HFFc6 (cell line): Measurements from ENCODE around the gene IQCC. TPM values are rescaled to one million over a fixed set of nuclear protein-coding genes. Genes with fewer than 3 reads are reported as not detected.

Experiments used
- DNase-seq: peaks from one replicate; pipeline ENCODE4 v3.0.0-alpha.2; 2018
- H3K27ac Mint-ChIP-seq: 2 replicates; pipeline ENCODE4 v1.8.0; 2020; ENCODE audit warnings: mild to moderate bottlenecking, mixed read lengths
- H3K27me3 Mint-ChIP-seq: 2 replicates; pipeline ENCODE4 v1.8.0; 2021; ENCODE audit warnings: mild to moderate bottlenecking, moderate library complexity, mixed read lengths; ENCODE audit not compliant: insufficient read depth
- H3K36me3 Mint-ChIP-seq: 2 replicates; pipeline ENCODE4 v1.8.0; 2021; ENCODE audit warnings: low read depth, mixed read lengths
- H3K4me1 Mint-ChIP-seq: 2 replicates; pipeline ENCODE4 v1.8.0; 2020; ENCODE audit warnings: low read depth, mixed read lengths
- H3K4me3 Mint-ChIP-seq: 2 replicates; pipeline ENCODE4 v1.8.0; 2020; ENCODE audit warnings: mild to moderate bottlenecking, moderate library complexity, mixed read lengths
- H3K9me3 Mint-ChIP-seq: 2 replicates; pipeline ENCODE4 v1.8.0; 2020; ENCODE audit warnings: mild to moderate bottlenecking, mixed read lengths
- CTCF ChIP-seq: fragments of 200-600 bp; sonication (generic); IDR thresholded peaks from 2 replicates; pipeline ENCODE4 v1.5.0; 2021; ENCODE audit warnings: antibody characterized with exemption, mild to moderate bottlenecking
- total RNA-seq, 6 experiments: library from RNA; stranded (reverse); fragmentation: NEBNext Ultra II Directional; extraction: Animal tissue kit (Norgen Biotek cat#: 25700); gene quantifications; 2 replicates in 1 of 6; 3 replicates in 5 of 6; pipeline ENCODE4 v1.2.3, GENCODE V29; 2021

The IQCC gene
- total RNA-seq, 6 experiments from 2014 or later, result 0.81 to 2.4 (median 2.2) TPM

- DNase-seq, result no peak
Observed at GRCh38 chr1:32199717-32200072, 5.8 kb upstream of the IQCC start.

GRCh38 chr1:32200226-32201010, 5.1 kb upstream of the IQCC start, which contains the start of gene CCDC28B:
Gene CCDC28B (plus strand): TSS chr1:32200595. CDS start chr1:32201936, 1,341 bp downstream.
- no peaks in the 10 kb centered on the region for H3K9me3 Mint-ChIP-seq
- no peak for TF ChIP-seq CTCF
- H3K4me3 Mint-ChIP-seq, result peak within 1 kb of the TSS; percentile 91
- H3K4me1 Mint-ChIP-seq, result peaks cover 72% of the 10 kb centered on the region
- H3K27ac Mint-ChIP-seq, result peak within 1 kb of the TSS; percentile 91
- DNase-seq, result peak; percentile 74
- peaks cover 16% of the 10 kb centered on the region for H3K36me3 Mint-ChIP-seq
- H3K27me3 Mint-ChIP-seq, result peaks cover 9% of the 10 kb centered on the region

More at GRCh38 chr1:32199717-32200072, 5.8 kb upstream of the IQCC start:
- Mint-ChIP-seq H3K4me1 (peaks cover 68% of the 10 kb centered on the region), H3K4me3 (peak overlapping the region; percentile 91), H3K27me3 (peaks cover 9% of the 10 kb centered on the region), H3K36me3 (peaks cover 16% of the 10 kb centered on the region), H3K27ac (peak overlapping the region; percentile 91), H3K9me3 (no peaks in the 10 kb centered on the region)
- TF ChIP-seq CTCF, result no peak

- H3K4me1 Mint-ChIP-seq, result peaks cover 70% of the 10 kb centered on the region
- peak; percentile 57 for DNase-seq
Observed at GRCh38 chr1:32201011-32201855, 4.2 kb upstream of the IQCC start.

GRCh38 chr1:32204943-32205361, 519 bp upstream of the IQCC start:
- H3K4me1 Mint-ChIP-seq, result peaks cover 44% of the 10 kb centered on the region
- no peaks in the 10 kb centered on the region for H3K9me3 Mint-ChIP-seq
- peak overlapping the region; percentile 86 for H3K27ac Mint-ChIP-seq
- peak overlapping the region; percentile 90 for H3K4me3 Mint-ChIP-seq
- no peak for TF ChIP-seq CTCF
- DNase-seq, result no peak
- H3K36me3 Mint-ChIP-seq, result peaks cover 7% of the 10 kb centered on the region; the same call in 1 of the 2 replicates
- H3K27me3 Mint-ChIP-seq, result peaks cover 1% of the 10 kb centered on the region

More at GRCh38 chr1:32201011-32201855, 4.2 kb upstream of the IQCC start:
- Mint-ChIP-seq H3K36me3 (peaks cover 12% of the 10 kb centered on the region), H3K27me3 (peaks cover 5% of the 10 kb centered on the region), H3K9me3 (no peaks in the 10 kb centered on the region), H3K4me3 (peak overlapping the region; percentile 91), H3K27ac (peak overlapping the region; percentile 91)
- peak; percentile 41; the same call in 1 of the 2 replicates for TF ChIP-seq CTCF

GRCh38 chr1:32208469-32208868, 3.0 kb downstream of the IQCC start:
- H3K27ac Mint-ChIP-seq, result peak overlapping the region; percentile 59
- H3K4me3 Mint-ChIP-seq, result no peak overlapping the region
- TF ChIP-seq CTCF, result no peak

More at GRCh38 chr1:32208469-32208868, 3.0 kb downstream of the IQCC start:
- DNase-seq, result no peak
- H3K9me3 Mint-ChIP-seq, result no peaks in the 10 kb centered on the region
- peaks cover 7% of the 10 kb centered on the region; the same call in 1 of the 2 replicates for H3K36me3 Mint-ChIP-seq
- H3K27me3 Mint-ChIP-seq, result peaks cover 1% of the 10 kb centered on the region
- peaks cover 20% of the 10 kb centered on the region for H3K4me1 Mint-ChIP-seq
